Activated naive CD8-positive, alpha-beta T cell treated with anti-CD3 and anti-CD28 coated beads, Interleukin-2, amount 10 ng/mL, durations not matched to agents 7 days and 5 days (primary cell): ENCODE measurements around the gene SHC3. TPM values are rescaled to one million over a fixed set of nuclear protein-coding genes. Genes with fewer than 3 reads are reported as not detected.
A peak's percentile ranks its signal among the peaks of the same experiment; 100 is the strongest.

ENCODE experiments used
- ATAC-seq: fragments of 150-1000 bp; cut with Tn5 transposase; one replicate; pipeline ENCODE4 v1.10.0; 2021; ENCODE audit warnings: low read depth, moderate library complexity
- POLR2A ChIA-PET: fragments of 350-600 bp; sonication (Branson Sonifier 250); formaldehyde crosslinking; loops from one replicate; lab custom pipeline; 2021; ENCODE audit warnings: antibody characterized with exemption; lab: Charles Lee
- DNase-seq: peaks from one replicate; pipeline ENCODE4 v3.0.0; 2021
- H3K27ac Mint-ChIP-seq: one replicate; pipeline ENCODE4 v1.8.0; 2022; ENCODE audit warnings: mild to moderate bottlenecking, mixed read lengths
- H3K27me3 Mint-ChIP-seq: one replicate; pipeline ENCODE4 v1.8.0; 2022; ENCODE audit warnings: mild to moderate bottlenecking, moderate library complexity, mixed read lengths
- H3K36me3 Mint-ChIP-seq: one replicate; pipeline ENCODE4 v1.8.0; 2021; ENCODE audit warnings: mild to moderate bottlenecking, mixed read lengths
- H3K4me1 Mint-ChIP-seq: one replicate; pipeline ENCODE4 v1.8.0; 2021; ENCODE audit warnings: mixed read lengths
- H3K4me3 Mint-ChIP-seq: one replicate; pipeline ENCODE4 v1.8.0; 2022; ENCODE audit warnings: mild to moderate bottlenecking, moderate library complexity, mixed read lengths
- H3K9me3 Mint-ChIP-seq: one replicate; pipeline ENCODE4 v1.8.0; 2021; ENCODE audit warnings: mixed read lengths
- total RNA-seq, 2 experiments: library from RNA; stranded (reverse); gene quantifications; one replicate each; pipeline ENCODE4 v1.2.3, GENCODE V29; 2021

Gene SHC3
- total RNA-seq, 2 experiments from 2014 or later: not detected

- H3K27ac Mint-ChIP-seq: no peak overlapping the region
- no peak for ATAC-seq
- POLR2A ChIA-PET: no interaction called here
Observed at GRCh38 chr9:89204801-89205200, 26.2 kb upstream of the SHC3 start.

GRCh38 chr9:89195131-89195797 is 16.6 kb upstream of the SHC3 start:
- no peak for ATAC-seq
- no peak overlapping the region for H3K27ac Mint-ChIP-seq
- POLR2A ChIA-PET: no interaction called here
- H3K4me1 Mint-ChIP-seq: no peaks in the 10 kb centered on the region
- peaks cover 24% of the 10 kb centered on the region for H3K27me3 Mint-ChIP-seq
- H3K36me3 Mint-ChIP-seq: no peaks in the 10 kb centered on the region
- H3K4me3 Mint-ChIP-seq: no peak overlapping the region
- DNase-seq: no peak
- H3K9me3 Mint-ChIP-seq: peaks cover 8% of the 10 kb centered on the region

More at GRCh38 chr9:89204801-89205200, 26.2 kb upstream of the SHC3 start:
- Mint-ChIP-seq H3K27me3 (peaks cover 17% of the 10 kb centered on the region), H3K4me3 (no peak overlapping the region), H3K4me1 (no peaks in the 10 kb centered on the region), H3K9me3 (peaks cover 13% of the 10 kb centered on the region), H3K36me3 (no peaks in the 10 kb centered on the region)
- no peak for DNase-seq

- POLR2A ChIA-PET: no interaction called here
- Mint-ChIP-seq H3K4me1 (no peaks in the 10 kb centered on the region), H3K27ac (no peak overlapping the region), H3K36me3 (no peaks in the 10 kb centered on the region), H3K4me3 (no peak overlapping the region), H3K27me3 (peaks cover 30% of the 10 kb centered on the region), H3K9me3 (peaks cover 6% of the 10 kb centered on the region)
- ATAC-seq (no peak), DNase-seq (no peak)
Observed at GRCh38 chr9:89194421-89195130, 16.0 kb upstream of the SHC3 start.

- no peak overlapping the region for H3K27ac Mint-ChIP-seq
- H3K4me3 Mint-ChIP-seq: no peak overlapping the region
- H3K9me3 Mint-ChIP-seq: peaks cover 3% of the 10 kb centered on the region
- H3K36me3 Mint-ChIP-seq: no peaks in the 10 kb centered on the region
- DNase-seq (no peak), ATAC-seq (no peak)
- POLR2A ChIA-PET: no interaction called here
- no peaks in the 10 kb centered on the region for H3K4me1 Mint-ChIP-seq
- H3K27me3 Mint-ChIP-seq: peaks cover 31% of the 10 kb centered on the region
Observed at GRCh38 chr9:89191004-89191403, 12.4 kb upstream of the SHC3 start.

GRCh38 chr9:89189215-89189614 is 10.6 kb upstream of the SHC3 start:
- Mint-ChIP-seq H3K27ac (no peak overlapping the region), H3K4me1 (no peaks in the 10 kb centered on the region)
- POLR2A ChIA-PET: no interaction called here

GRCh38 chr9:89187950-89188349 is 9.3 kb upstream of the SHC3 start:
- Mint-ChIP-seq H3K4me1 (no peaks in the 10 kb centered on the region), H3K27ac (no peak overlapping the region), H3K4me3 (no peak overlapping the region), H3K27me3 (peaks cover 21% of the 10 kb centered on the region), H3K9me3 (no peaks in the 10 kb centered on the region), H3K36me3 (no peaks in the 10 kb centered on the region)
- POLR2A ChIA-PET: no interaction called here
- no peak for DNase-seq
- ATAC-seq: no peak

More at GRCh38 chr9:89189215-89189614, 10.6 kb upstream of the SHC3 start:
- Mint-ChIP-seq H3K27me3 (peaks cover 29% of the 10 kb centered on the region), H3K4me3 (no peak overlapping the region), H3K36me3 (no peaks in the 10 kb centered on the region), H3K9me3 (no peaks in the 10 kb centered on the region)
- ATAC-seq (no peak), DNase-seq (no peak)

GRCh38 chr9:89187541-89187940 is 8.9 kb upstream of the SHC3 start:
- POLR2A ChIA-PET: no interaction called here
- ATAC-seq (no peak), DNase-seq (no peak)
- H3K4me1 Mint-ChIP-seq: no peaks in the 10 kb centered on the region
- H3K27me3 Mint-ChIP-seq: peaks cover 22% of the 10 kb centered on the region
- H3K9me3 Mint-ChIP-seq: no peaks in the 10 kb centered on the region
- H3K27ac Mint-ChIP-seq: no peak overlapping the region
- H3K36me3 Mint-ChIP-seq: no peaks in the 10 kb centered on the region
- H3K4me3 Mint-ChIP-seq: no peak overlapping the region

GRCh38 chr9:89186960-89187359 is 8.3 kb upstream of the SHC3 start:
- POLR2A ChIA-PET: no interaction called here
- DNase-seq (no peak), ATAC-seq (no peak)
- no peaks in the 10 kb centered on the region for H3K9me3 Mint-ChIP-seq
- no peaks in the 10 kb centered on the region for H3K36me3 Mint-ChIP-seq
- no peak overlapping the region for H3K4me3 Mint-ChIP-seq
- H3K4me1 Mint-ChIP-seq: no peaks in the 10 kb centered on the region
- no peak overlapping the region for H3K27ac Mint-ChIP-seq
- H3K27me3 Mint-ChIP-seq: peaks cover 21% of the 10 kb centered on the region

- H3K27ac Mint-ChIP-seq: no peak overlapping the region
- no peaks in the 10 kb centered on the region for H3K9me3 Mint-ChIP-seq
- POLR2A ChIA-PET: no interaction called here
- H3K36me3 Mint-ChIP-seq: no peaks in the 10 kb centered on the region
- DNase-seq (no peak), ATAC-seq (no peak)
- no peaks in the 10 kb centered on the region for H3K4me1 Mint-ChIP-seq
- peaks cover 28% of the 10 kb centered on the region for H3K27me3 Mint-ChIP-seq
- H3K4me3 Mint-ChIP-seq: no peak overlapping the region
Observed at GRCh38 chr9:89185980-89186379, 7.4 kb upstream of the SHC3 start.

- peaks cover 10% of the 10 kb centered on the region for H3K4me1 Mint-ChIP-seq
- no peaks in the 10 kb centered on the region for H3K36me3 Mint-ChIP-seq
- ATAC-seq (no peak), DNase-seq (no peak)
- no peak overlapping the region for H3K27ac Mint-ChIP-seq
- H3K27me3 Mint-ChIP-seq: peaks cover 45% of the 10 kb centered on the region
- POLR2A ChIA-PET: no interaction called here
- no peak overlapping the region for H3K4me3 Mint-ChIP-seq
- no peaks in the 10 kb centered on the region for H3K9me3 Mint-ChIP-seq
Observed at GRCh38 chr9:89183146-89183545, 4.5 kb upstream of the SHC3 start.

- H3K4me1 Mint-ChIP-seq: peaks cover 10% of the 10 kb centered on the region
- DNase-seq (no peak), ATAC-seq (no peak)
- no peak overlapping the region for H3K4me3 Mint-ChIP-seq
- peaks cover 49% of the 10 kb centered on the region for H3K27me3 Mint-ChIP-seq
- POLR2A ChIA-PET: no interaction called here
- no peak overlapping the region for H3K27ac Mint-ChIP-seq
- H3K36me3 Mint-ChIP-seq: no peaks in the 10 kb centered on the region
- no peaks in the 10 kb centered on the region for H3K9me3 Mint-ChIP-seq
Observed at GRCh38 chr9:89182369-89182768, 3.8 kb upstream of the SHC3 start.

- Mint-ChIP-seq H3K4me3 (peak overlapping the region; percentile 52), H3K27me3 (peaks cover 67% of the 10 kb centered on the region), H3K36me3 (no peaks in the 10 kb centered on the region), H3K9me3 (no peaks in the 10 kb centered on the region), H3K4me1 (peaks cover 10% of the 10 kb centered on the region), H3K27ac (no peak overlapping the region)
- POLR2A ChIA-PET: no interaction called here
- ATAC-seq (peak; percentile 79), DNase-seq (peak; percentile 62)
Observed at GRCh38 chr9:89179895-89180734, 1.5 kb upstream of the SHC3 start.

- POLR2A ChIA-PET: no interaction called here
- no peak for ATAC-seq
- Mint-ChIP-seq H3K4me3 (peak overlapping the region; percentile 52), H3K9me3 (no peaks in the 10 kb centered on the region), H3K4me1 (peaks cover 10% of the 10 kb centered on the region), H3K27me3 (peaks cover 73% of the 10 kb centered on the region), H3K36me3 (no peaks in the 10 kb centered on the region), H3K27ac (no peak overlapping the region)
- DNase-seq: no peak
Observed at GRCh38 chr9:89179540-89179894, 899 bp upstream of the SHC3 start.
